Transverse colon (tissue), 4 donors: ENCODE data around the gene MKRN3. TPM values are rescaled to one million over a fixed set of nuclear protein-coding genes. Genes with fewer than 3 reads are reported as not detected.

Experiments
- DNase-seq: peaks from one replicate; pipeline ENCODE4 v3.0.0-alpha.2; 2019
- H3K27ac ChIP-seq, 4 donors: fragments of 200-600 bp; sonication (generic); 2 replicates each; pipeline ENCODE4 v1.5.1; 2016 to 2018; ENCODE audit warnings: inconsistent platforms in 4 of 4
- H3K27me3 ChIP-seq: fragments of 200-600 bp; sonication (generic); 2 replicates; pipeline ENCODE4 v1.5.1; 2017; ENCODE audit warnings: inconsistent platforms
- H3K36me3 ChIP-seq, 4 donors: fragments of 200-600 bp; sonication (generic); 2 replicates each; pipeline ENCODE4 v1.5.1; 2017 to 2019; ENCODE audit warnings: inconsistent platforms in 4 of 4
- H3K4me1 ChIP-seq, 4 donors: fragments of 200-600 bp; sonication (generic); 2 replicates each; pipeline ENCODE4 v1.5.1; 2017 to 2020; ENCODE audit warnings: inconsistent platforms in 4 of 4
- H3K4me3 ChIP-seq, 4 donors: fragments of 200-600 bp; sonication (generic); 1 replicate in 1 of 4; 2 replicates in 3 of 4; pipeline versions ENCODE4 v1.5.1 to v1.6.1; 2017 to 2019; ENCODE audit warnings: inconsistent platforms in 4 of 4
- H3K9me3 ChIP-seq, 2 donors: fragments of 200-600 bp; sonication (generic); 2 replicates each; pipeline ENCODE4 v1.5.1; 2017 to 2019; ENCODE audit warnings: inconsistent platforms in 2 of 2
- EP300 ChIP-seq: sonication (generic); formaldehyde crosslinking; IDR thresholded peaks from one replicate; pipeline ENCODE4 v1.6.1; 2017; ENCODE audit warnings: antibody characterized with exemption, low read depth
- POLR2A ChIP-seq: fragments of 450-650 bp; IDR thresholded peaks from one replicate; pipeline ENCODE4 v1.6.1; 2016; ENCODE audit warnings: antibody characterized with exemption, mild to moderate bottlenecking, moderate library complexity
- POLR2AphosphoS5 ChIP-seq, 3 donors: sonication (generic); formaldehyde crosslinking; IDR thresholded peaks; one replicate each; pipeline ENCODE4 v1.6.1; 2016; ENCODE audit warnings: antibody characterized with exemption in 3 of 3
- WGBS, 2 donors: methylation state at CpG; one replicate each; pipeline ENCODE4 v1.1.5; 2018; ENCODE audit warnings: low coverage in 1 of 2; 5-methylcytosine and 5-hydroxymethylcytosine counted together
- in situ Hi-C, 4 donors: fragments of 200-750 bp; cut with MboI; loops; one replicate each; pipeline versions ENCODE4 v1.15.0 to v1.15.1; 2017; ENCODE audit warnings: low sequenced_read_pairs in 3 of 4, low pct_ligation_motif_present in 1 of 4, low pct_unique_long_range_greater_than_20kb in 1 of 4
- intact Hi-C: fragments of 100-400 bp; cut with DNase I; formaldehyde crosslinking; loops from one replicate; pipeline ENCODE4 v1.15.1; 2023; ENCODE audit warnings: low total_unique reads
- total RNA-seq, 4 donors: library from RNA; depleted of rRNA; stranded (reverse); fragments of >200 nt; gene quantifications; one replicate each; pipeline ENCODE4 v1.1.0, GENCODE V29; 2016
- TF ChIP-seq, protein P1 (sequence below), 5 experiments: fragments of 200-600 bp in 3 of 5; fragments of 450-650 bp in 2 of 5; sonication (generic) in 3 of 5; IDR thresholded peaks; 1 replicate in 2 of 5; 2 replicates in 3 of 5; pipeline ENCODE4 v1.5.1; 2016 to 2017; ENCODE audit warnings: antibody characterized with exemption in 5 of 5, inconsistent platforms in 3 of 5, mild to moderate bottlenecking in 2 of 5, moderate library complexity in 1 of 5

MKRN3 gene
- total RNA-seq, 4 donors from 2014 or later = 0.14 to 3.2 (median 0.80) TPM; not detected in 1

- H3K27me3 ChIP-seq = no peaks in the 10 kb centered on the region
- intact Hi-C loops = no loop called here
- H3K4me3 ChIP-seq = no peak overlapping the region
- 71% methylated on average over 4 of the region's 4 CpGs; no CpG with 5 or more reads in 1 of the 2 donors for WGBS, 2 donors
- no peaks in the 10 kb centered on the region for H3K36me3 ChIP-seq
- TF ChIP-seq, protein P1, sequence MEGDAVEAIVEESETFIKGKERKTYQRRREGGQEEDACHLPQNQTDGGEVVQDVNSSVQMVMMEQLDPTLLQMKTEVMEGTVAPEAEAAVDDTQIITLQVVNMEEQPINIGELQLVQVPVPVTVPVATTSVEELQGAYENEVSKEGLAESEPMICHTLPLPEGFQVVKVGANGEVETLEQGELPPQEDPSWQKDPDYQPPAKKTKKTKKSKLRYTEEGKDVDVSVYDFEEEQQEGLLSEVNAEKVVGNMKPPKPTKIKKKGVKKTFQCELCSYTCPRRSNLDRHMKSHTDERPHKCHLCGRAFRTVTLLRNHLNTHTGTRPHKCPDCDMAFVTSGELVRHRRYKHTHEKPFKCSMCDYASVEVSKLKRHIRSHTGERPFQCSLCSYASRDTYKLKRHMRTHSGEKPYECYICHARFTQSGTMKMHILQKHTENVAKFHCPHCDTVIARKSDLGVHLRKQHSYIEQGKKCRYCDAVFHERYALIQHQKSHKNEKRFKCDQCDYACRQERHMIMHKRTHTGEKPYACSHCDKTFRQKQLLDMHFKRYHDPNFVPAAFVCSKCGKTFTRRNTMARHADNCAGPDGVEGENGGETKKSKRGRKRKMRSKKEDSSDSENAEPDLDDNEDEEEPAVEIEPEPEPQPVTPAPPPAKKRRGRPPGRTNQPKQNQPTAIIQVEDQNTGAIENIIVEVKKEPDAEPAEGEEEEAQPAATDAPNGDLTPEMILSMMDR (IDR thresholded peaks at IDR 0.05) = no peak
- TF ChIP-seq EP300 (no peak), POLR2A (no peak), POLR2AphosphoS5 (IDR thresholded peaks at IDR 0.05) (no peak)
- H3K27ac ChIP-seq = no peak overlapping the region
- no peaks in the 10 kb centered on the region for H3K9me3 ChIP-seq
- in situ Hi-C loops = no loop called here
- DNase-seq = no peak
- H3K4me1 ChIP-seq = no peaks in the 10 kb centered on the region
Observed at GRCh38 chr15:23539892-23540291, 25.6 kb upstream of the MKRN3 start.

DNA sequence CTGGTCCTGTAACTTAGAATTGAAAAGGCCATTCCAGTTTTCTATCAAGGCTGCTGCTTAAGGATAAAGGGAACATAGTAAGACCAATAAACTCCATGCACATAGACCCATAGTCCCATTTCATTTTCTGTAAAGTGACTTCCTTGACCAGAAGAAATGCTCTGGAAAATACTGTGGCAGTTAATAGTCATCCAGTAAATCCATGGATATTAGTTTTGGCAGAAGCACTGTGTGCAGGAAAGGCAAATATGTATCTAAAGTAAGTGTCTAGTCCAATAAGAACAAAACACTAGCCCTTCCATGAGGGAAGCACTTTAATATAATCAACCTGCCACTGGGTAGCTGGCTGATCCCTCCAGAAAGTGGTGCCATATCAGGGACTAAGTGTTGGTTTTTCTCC lies 19.3 kb upstream of the MKRN3 start:
- intact Hi-C loops = no loop called here

DNA sequence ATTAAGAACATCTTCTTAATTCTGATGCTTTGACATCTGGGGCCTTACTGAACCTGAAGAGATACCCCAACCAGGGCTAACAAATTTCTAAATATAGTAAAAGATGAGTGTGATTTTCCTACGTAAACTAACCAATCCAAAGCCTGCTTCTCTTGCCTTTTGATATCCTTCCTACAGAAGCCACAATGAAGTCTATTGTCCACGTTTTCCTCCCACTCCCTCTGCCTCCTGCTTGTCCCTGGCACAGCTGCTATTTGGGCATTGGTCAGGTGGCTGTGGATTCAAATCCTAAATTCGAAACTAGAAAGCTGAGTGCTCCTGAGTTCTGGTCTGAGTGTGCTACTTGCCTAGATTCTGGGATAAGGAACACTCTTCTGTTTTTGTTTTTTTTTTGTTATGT lies 17.4 kb upstream of the MKRN3 start:
- Histone ChIP-seq H3K36me3 (no peaks in the 10 kb centered on the region), H3K9me3 (no peaks in the 10 kb centered on the region), H3K27me3 (no peaks in the 10 kb centered on the region), H3K27ac (no peak overlapping the region), H3K4me3 (no peak overlapping the region), H3K4me1 (no peaks in the 10 kb centered on the region)
- intact Hi-C loops = no loop called here
- TF ChIP-seq POLR2A (no peak), POLR2AphosphoS5 (IDR thresholded peaks at IDR 0.05) (no peak), EP300 (no peak)
- TF ChIP-seq, protein P1 (IDR thresholded peaks at IDR 0.05) = no peak
- 44 to 48% methylated on average over 3 of the region's 3 CpGs for WGBS, 2 donors
- in situ Hi-C loops = no loop called here
- no peak for DNase-seq

More for the DNA sequence above, 19.3 kb upstream of the MKRN3 start:
- H3K4me3 ChIP-seq = no peak overlapping the region
- H3K27me3 ChIP-seq = no peaks in the 10 kb centered on the region
- TF ChIP-seq POLR2AphosphoS5 (IDR thresholded peaks at IDR 0.05) (no peak), EP300 (no peak), POLR2A (no peak)
- TF ChIP-seq, protein P1 (IDR thresholded peaks at IDR 0.05) = no peak
- H3K9me3 ChIP-seq = no peaks in the 10 kb centered on the region
- H3K4me1 ChIP-seq = no peaks in the 10 kb centered on the region
- in situ Hi-C loops = no loop called here
- DNase-seq = no peak
- no peak overlapping the region for H3K27ac ChIP-seq
- H3K36me3 ChIP-seq = no peaks in the 10 kb centered on the region

GRCh38 chr15:23561914-23562313 lies 3.6 kb upstream of the MKRN3 start:
- Histone ChIP-seq H3K4me3 (no peak overlapping the region), H3K4me1 (no peaks in the 10 kb centered on the region), H3K36me3 (no peaks in the 10 kb centered on the region), H3K9me3 (no peaks in the 10 kb centered on the region), H3K27ac (no peak overlapping the region), H3K27me3 (peaks cover 6% of the 10 kb centered on the region)
- DNase-seq = no peak
- in situ Hi-C loops (loop anchor here in 1 of 4 donors (10.0 kb wide), 1 partner anchor 57 kb away; no protein-coding TSS in a partner anchor), intact Hi-C loops (no loop called here)
- TF ChIP-seq EP300 = no peak
- TF ChIP-seq POLR2A = no peak
- TF ChIP-seq POLR2AphosphoS5 (IDR thresholded peaks at IDR 0.05) = no peak
- TF ChIP-seq, protein P1 (IDR thresholded peaks at IDR 0.05) = no peak
- 70 to 72% methylated on average over 2 to 19 of the region's 19 CpGs for WGBS, 2 donors
